RWPE2 (cell line): ENCODE measurements around the gene MIDN.

Experiments used
- ATAC-seq: fragments of 200-7000 bp; cut with Tn5 transposase; 3 replicates; pipeline ENCODE4 v1.9.1; 2021; ENCODE audit warnings: low read depth
- DNase-seq: peaks from one replicate; pipeline ENCODE4 v3.0.0-alpha.2; 2020; ENCODE audit warnings: low spot score
- H3K27ac ChIP-seq: fragments of 450-650 bp; 2 replicates; pipeline ENCODE4 v1.5.1; 2017; ENCODE audit warnings: mild to moderate bottlenecking; ENCODE audit not compliant: poor library complexity, severe bottlenecking
- H3K27me3 ChIP-seq: fragments of 250-450 bp; sonication (Bioruptor Pico); 2 replicates; pipeline ENCODE4 v1.5.1; 2021; ENCODE audit warnings: mild to moderate bottlenecking, moderate library complexity; ENCODE audit not compliant: insufficient read depth, poor library complexity, severe bottlenecking
- H3K36me3 ChIP-seq: fragments of 250-450 bp; sonication (Bioruptor Pico); 2 replicates; pipeline ENCODE4 v1.5.1; 2020; ENCODE audit warnings: low read depth, mild to moderate bottlenecking, moderate library complexity
- H3K4me1 ChIP-seq: fragments of 250-450 bp; sonication (Bioruptor Pico); 2 replicates; pipeline ENCODE4 v1.5.1; 2021; ENCODE audit warnings: mild to moderate bottlenecking, moderate library complexity; ENCODE audit not compliant: insufficient read depth, poor library complexity, severe bottlenecking
- H3K4me3 ChIP-seq: fragments of 250-450 bp; sonication (Bioruptor Pico); 2 replicates; pipeline ENCODE4 v1.5.1; 2021; ENCODE audit warnings: mild to moderate bottlenecking, moderate library complexity; ENCODE audit not compliant: severe bottlenecking
- H3K9me3 ChIP-seq: fragments of 250-450 bp; sonication (Bioruptor Pico); 2 replicates; pipeline ENCODE4 v1.5.1; 2021; ENCODE audit warnings: mild to moderate bottlenecking, moderate library complexity; ENCODE audit not compliant: severe bottlenecking
- CTCF ChIP-seq: fragments of 450-650 bp; IDR thresholded peaks from one replicate; pipeline ENCODE4 v1.5.1; 2017; ENCODE audit warnings: mild to moderate bottlenecking, moderate library complexity; ENCODE audit not compliant: poor library complexity, severe bottlenecking

Gene MIDN

GRCh38 chr19:1291761-1292418 lies 43.5 kb downstream of the MIDN start:
- Histone ChIP-seq H3K9me3 (no peaks in the 10 kb centered on the region), H3K36me3 (no peaks in the 10 kb centered on the region), H3K4me1 (no peaks in the 10 kb centered on the region), H3K4me3 (no peak overlapping the region), H3K27ac (no peak overlapping the region), H3K27me3 (peaks cover 17% of the 10 kb centered on the region)
- DNase-seq (no peak), ATAC-seq (no peak)
- TF ChIP-seq CTCF, result no peak

DNA sequence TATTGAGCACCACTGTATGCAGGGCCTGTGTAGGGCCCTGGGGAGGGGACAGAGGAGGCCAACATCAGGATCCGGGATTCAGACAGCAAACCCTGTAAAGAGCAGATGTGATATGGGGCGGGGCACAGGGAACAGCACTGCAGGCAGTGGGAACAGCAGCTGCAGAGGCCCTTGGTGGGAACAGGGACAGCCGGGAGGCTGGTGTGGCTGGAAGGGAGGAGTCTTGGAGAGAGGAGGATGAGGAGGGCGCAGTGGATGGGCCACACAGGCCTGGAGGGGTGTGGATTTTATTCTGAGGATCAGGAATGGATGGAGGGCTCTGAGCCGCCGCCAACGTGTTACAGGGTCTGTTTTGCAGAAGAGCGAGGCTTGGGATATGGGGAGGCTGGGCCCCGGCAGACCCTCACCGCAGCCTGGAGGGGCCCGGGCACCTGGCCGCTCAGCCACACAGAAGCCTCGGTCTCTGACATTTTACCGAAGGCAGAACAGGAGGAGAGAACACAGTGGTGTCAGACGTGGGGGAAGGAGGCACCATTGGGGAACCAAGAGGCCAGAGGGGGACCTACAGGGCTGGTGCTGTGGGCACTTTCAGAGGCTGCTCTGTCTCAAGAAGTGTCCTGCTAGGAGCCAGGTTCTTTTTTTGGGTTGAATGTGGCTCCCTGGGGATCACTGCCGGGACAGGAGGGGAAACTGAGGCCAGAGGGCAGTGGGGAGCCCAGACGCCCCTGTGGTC lies 44.2 kb downstream of the MIDN start:
- Histone ChIP-seq H3K36me3 (no peaks in the 10 kb centered on the region), H3K4me3 (no peak overlapping the region), H3K27ac (no peak overlapping the region), H3K4me1 (no peaks in the 10 kb centered on the region), H3K9me3 (no peaks in the 10 kb centered on the region), H3K27me3 (peaks cover 10% of the 10 kb centered on the region)
- DNase-seq, result no peak
- ATAC-seq, result no peak
- no peak for TF ChIP-seq CTCF

DNA sequence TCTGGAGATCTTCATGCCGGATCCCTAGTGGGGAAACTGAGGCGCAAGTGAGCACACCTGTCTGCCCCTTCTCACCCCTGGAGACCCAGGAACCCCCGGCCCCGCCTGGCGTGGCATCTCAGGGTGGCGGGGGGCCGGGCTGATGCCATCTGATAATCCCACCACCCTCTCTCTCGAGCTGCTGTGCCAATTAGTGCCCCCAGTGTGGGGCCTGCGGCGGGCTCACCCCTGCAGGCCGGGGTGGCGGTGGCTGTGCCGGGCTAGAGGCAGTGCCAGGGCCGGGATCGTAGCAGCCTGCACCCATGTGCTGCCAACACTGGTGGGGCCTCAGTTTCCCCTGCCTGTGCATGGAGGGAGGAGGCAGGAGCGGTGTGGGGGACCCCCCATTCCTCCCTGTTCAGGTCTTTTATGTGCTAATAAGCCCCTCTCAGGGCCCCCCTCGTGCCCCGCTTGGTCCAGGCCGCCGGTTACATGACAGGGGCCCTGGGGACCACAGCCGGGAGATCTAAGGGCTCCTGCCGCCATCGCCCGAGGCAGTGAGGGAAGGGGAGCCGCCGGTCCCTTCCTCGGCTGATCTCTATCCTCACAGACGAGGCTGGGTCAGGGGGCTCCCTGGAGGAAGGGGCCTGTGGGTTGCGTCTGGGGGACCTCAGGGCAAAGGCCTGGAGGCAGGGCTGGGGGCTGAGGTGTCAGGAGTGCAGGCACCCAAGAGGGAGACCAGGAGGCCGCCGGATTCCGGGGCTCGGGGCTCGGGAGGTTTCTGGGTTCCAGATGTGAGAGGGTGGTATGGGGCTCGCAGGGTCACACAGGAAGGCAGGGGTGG lies 45.6 kb downstream of the MIDN start:
- no peak for ATAC-seq
- peaks cover 4% of the 10 kb centered on the region for H3K27me3 ChIP-seq

GRCh38 chr19:1294688-1295087 lies 46.3 kb downstream of the MIDN start:
- H3K9me3 ChIP-seq, result no peaks in the 10 kb centered on the region
- ATAC-seq, result no peak

More for the DNA sequence above, 45.6 kb downstream of the MIDN start:
- Histone ChIP-seq H3K36me3 (no peaks in the 10 kb centered on the region), H3K4me3 (no peak overlapping the region), H3K27ac (no peak overlapping the region), H3K4me1 (no peaks in the 10 kb centered on the region), H3K9me3 (no peaks in the 10 kb centered on the region)
- no peak for TF ChIP-seq CTCF
- DNase-seq, result no peak

More at GRCh38 chr19:1294688-1295087, 46.3 kb downstream of the MIDN start:
- Histone ChIP-seq H3K4me1 (no peaks in the 10 kb centered on the region), H3K27ac (no peak overlapping the region), H3K4me3 (no peak overlapping the region), H3K27me3 (peaks cover 4% of the 10 kb centered on the region), H3K36me3 (no peaks in the 10 kb centered on the region)
- no peak for DNase-seq
- no peak for TF ChIP-seq CTCF
